GM12878 (cell line): Measurements from ENCODE around the gene SLC5A10. TPM values are rescaled to one million over a fixed set of nuclear protein-coding genes. Genes with fewer than 3 reads are reported as not detected.

Source experiments
- ATF7 ChIP-seq: fragments of 450-650 bp; IDR thresholded peaks from 2 replicates; pipeline ENCODE4 v1.6.1; 2016; ENCODE audit warnings: low read depth, mild to moderate bottlenecking
- BCL11A ChIP-seq: IDR thresholded peaks from 2 replicates; pipeline ENCODE4 v1.6.1; 2011; ENCODE audit warnings: low read depth, low read length
- BRCA1 ChIP-seq: IDR thresholded peaks from 2 replicates; pipeline ENCODE4 v1.6.1; 2011; ENCODE audit warnings: low read depth, low read length, improper control_type of control experiment
- CHD4 ChIP-seq: fragments of 200-600 bp; sonication (generic); IDR thresholded peaks from 2 replicates; pipeline ENCODE4 v1.6.1; 2016; ENCODE audit warnings: mild to moderate bottlenecking
- E2F4 ChIP-seq: IDR thresholded peaks from 2 replicates; pipeline ENCODE4 v1.6.1; 2012; ENCODE audit warnings: low read depth, low read length, improper control_type of control experiment
- FOS ChIP-seq: IDR thresholded peaks from 3 replicates; pipeline ENCODE4 v1.6.1; 2011; ENCODE audit warnings: borderline replicate concordance; ENCODE audit not compliant: insufficient read length; ENCODE audit errors: extremely low read depth
- NBN ChIP-seq: fragments of 450-650 bp; IDR thresholded peaks from 2 replicates; pipeline ENCODE4 v1.6.1; 2016
- NFIC ChIP-seq: IDR thresholded peaks from 2 replicates; pipeline ENCODE4 v1.6.1; 2012; ENCODE audit warnings: low read depth, mild to moderate bottlenecking, inconsistent platforms, low read length, moderate library complexity
- PAX5 ChIP-seq: IDR thresholded peaks from 2 replicates; pipeline ENCODE4 v1.6.1; 2011; ENCODE audit warnings: low read depth, low read length, borderline replicate concordance
- POLR2A ChIP-seq: IDR thresholded peaks from 2 replicates; pipeline ENCODE4 v1.6.1; 2011; ENCODE audit warnings: low read depth, mild to moderate bottlenecking, low read length
- POLR2AphosphoS5 ChIP-seq: IDR thresholded peaks from 2 replicates; pipeline ENCODE4 v1.6.1; 2011; ENCODE audit warnings: mild to moderate bottlenecking, low read length, inconsistent platforms
- RB1 ChIP-seq: fragments of 450-650 bp; formaldehyde crosslinking; IDR thresholded peaks from 2 replicates; pipeline ENCODE4 v1.6.1; 2017; ENCODE audit warnings: mild to moderate bottlenecking, borderline replicate concordance
- TARDBP ChIP-seq: IDR thresholded peaks from 2 replicates; pipeline ENCODE4 v1.6.1; 2016; ENCODE audit warnings: borderline replicate concordance
- TBL1XR1 ChIP-seq: IDR thresholded peaks from 2 replicates; pipeline ENCODE4 v1.6.1; 2012; ENCODE audit warnings: low read depth, low read length, improper control_type of control experiment
- TCF7 ChIP-seq: IDR thresholded peaks from 2 replicates; pipeline ENCODE4 v1.6.1; 2014; ENCODE audit warnings: antibody characterized with exemption, borderline replicate concordance
- ZBED1 ChIP-seq: IDR thresholded peaks from 2 replicates; pipeline ENCODE4 v1.6.1; 2016; ENCODE audit warnings: borderline replicate concordance
- ZBTB11 ChIP-seq: fragments of 450-650 bp; formaldehyde crosslinking; IDR thresholded peaks from 2 replicates; pipeline ENCODE4 v1.5.0; 2022; ENCODE audit warnings: mild to moderate bottlenecking, missing genetic modification characterization
- ZNF217 ChIP-seq: fragments of 450-650 bp; IDR thresholded peaks from 2 replicates; pipeline ENCODE4 v1.6.1; 2017; ENCODE audit warnings: antibody characterized with exemption, mild to moderate bottlenecking
- ZSCAN29 ChIP-seq: fragments of 450-650 bp; IDR thresholded peaks from 2 replicates; pipeline ENCODE4 v1.6.1; 2017; ENCODE audit warnings: mild to moderate bottlenecking, moderate library complexity
- ZZZ3 ChIP-seq: IDR thresholded peaks from 2 replicates; pipeline ENCODE4 v1.6.1; 2011; ENCODE audit warnings: low read depth; ENCODE audit not compliant: control insufficient read depth, insufficient read length
- polyA plus RNA-seq, 11 experiments: library from polyadenylated mRNA; depleted of rRNA in 4 of 11; unstranded in 6 of 11; stranded (reverse) in 5 of 11; fragments of >200 nt; fragmentation: Nextera tagmentation in 4 of 11; fragmentation: Illumina TruSeq in 1 of 11; extraction: Ambion mirVana in 4 of 11; extraction: Trizol in 1 of 11; gene quantifications; 1 replicate in 1 of 11; 2 replicates in 10 of 11; pipeline versions ENCODE4 v1.2.1 to v1.2.3, GENCODE V29; 2011 to 2016; ENCODE audit warnings: inconsistent platforms in 2 of 11, missing spikeins in 2 of 11, low read depth in 1 of 11
- total RNA-seq, 4 experiments: library from RNA; depleted of rRNA in 3 of 4; stranded (reverse); fragments of >200 nt in 3 of 4; fragmentation: Illumina TruSeq in 1 of 4; extraction: Trizol in 1 of 4; gene quantifications; 2 replicates each; pipeline versions ENCODE4 v1.2.1 to v1.2.3, GENCODE V29; 2013 to 2021
- TF ChIP-seq, protein P1 (sequence below): fragments of 450-650 bp; IDR thresholded peaks from 2 replicates; pipeline ENCODE4 v1.6.1; 2017; ENCODE audit warnings: mild to moderate bottlenecking, low read depth, inconsistent platforms; ENCODE audit not compliant: poor library complexity, severe bottlenecking
- TF ChIP-seq, protein P2 (sequence below): IDR thresholded peaks from 2 replicates; pipeline ENCODE4 v1.6.1; 2011; ENCODE audit warnings: low read depth, low read length, improper control_type of control experiment, borderline replicate concordance
- TF ChIP-seq, protein P3 (sequence below): IDR thresholded peaks from 2 replicates; pipeline ENCODE4 v1.6.1; 2011; ENCODE audit warnings: low read depth, mild to moderate bottlenecking, low read length, moderate library complexity, borderline replicate concordance; ENCODE audit errors: extremely low read depth
- TF ChIP-seq, protein P4 (sequence below): fragments of 450-650 bp; IDR thresholded peaks from 2 replicates; pipeline ENCODE4 v1.6.1; 2014; ENCODE audit warnings: mild to moderate bottlenecking

The SLC5A10 gene
- total and polyA plus RNA-seq, 10 of the 15 experiments (the other 5 are each of a cell fraction or from before 2014, with no cell fraction given), result under 0.01 to 0.18 (median 0.07) TPM; not detected in 4

GRCh38 chr17:18920911-18921441 is 31.0 kb upstream of the SLC5A10 start (continued):
- no peak for TF ChIP-seq ZBTB11
- TF ChIP-seq POLR2A, result no peak
- TF ChIP-seq ZNF217, result no peak
- no peak for TF ChIP-seq BRCA1
- no peak for TF ChIP-seq TARDBP
- TF ChIP-seq ZBED1, result no peak
- TF ChIP-seq ZZZ3, result no peak
- TF ChIP-seq ATF7, result peak; percentile 68
- TF ChIP-seq, protein P1, sequence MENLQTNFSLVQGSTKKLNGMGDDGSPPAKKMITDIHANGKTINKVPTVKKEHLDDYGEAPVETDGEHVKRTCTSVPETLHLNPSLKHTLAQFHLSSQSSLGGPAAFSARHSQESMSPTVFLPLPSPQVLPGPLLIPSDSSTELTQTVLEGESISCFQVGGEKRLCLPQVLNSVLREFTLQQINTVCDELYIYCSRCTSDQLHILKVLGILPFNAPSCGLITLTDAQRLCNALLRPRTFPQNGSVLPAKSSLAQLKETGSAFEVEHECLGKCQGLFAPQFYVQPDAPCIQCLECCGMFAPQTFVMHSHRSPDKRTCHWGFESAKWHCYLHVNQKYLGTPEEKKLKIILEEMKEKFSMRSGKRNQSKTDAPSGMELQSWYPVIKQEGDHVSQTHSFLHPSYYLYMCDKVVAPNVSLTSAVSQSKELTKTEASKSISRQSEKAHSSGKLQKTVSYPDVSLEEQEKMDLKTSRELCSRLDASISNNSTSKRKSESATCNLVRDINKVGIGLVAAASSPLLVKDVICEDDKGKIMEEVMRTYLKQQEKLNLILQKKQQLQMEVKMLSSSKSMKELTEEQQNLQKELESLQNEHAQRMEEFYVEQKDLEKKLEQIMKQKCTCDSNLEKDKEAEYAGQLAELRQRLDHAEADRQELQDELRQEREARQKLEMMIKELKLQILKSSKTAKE, result peak; percentile 45
- TF ChIP-seq, protein P2, sequence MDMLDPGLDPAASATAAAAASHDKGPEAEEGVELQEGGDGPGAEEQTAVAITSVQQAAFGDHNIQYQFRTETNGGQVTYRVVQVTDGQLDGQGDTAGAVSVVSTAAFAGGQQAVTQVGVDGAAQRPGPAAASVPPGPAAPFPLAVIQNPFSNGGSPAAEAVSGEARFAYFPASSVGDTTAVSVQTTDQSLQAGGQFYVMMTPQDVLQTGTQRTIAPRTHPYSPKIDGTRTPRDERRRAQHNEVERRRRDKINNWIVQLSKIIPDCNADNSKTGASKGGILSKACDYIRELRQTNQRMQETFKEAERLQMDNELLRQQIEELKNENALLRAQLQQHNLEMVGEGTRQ, result no peak
- TF ChIP-seq, protein P3, sequence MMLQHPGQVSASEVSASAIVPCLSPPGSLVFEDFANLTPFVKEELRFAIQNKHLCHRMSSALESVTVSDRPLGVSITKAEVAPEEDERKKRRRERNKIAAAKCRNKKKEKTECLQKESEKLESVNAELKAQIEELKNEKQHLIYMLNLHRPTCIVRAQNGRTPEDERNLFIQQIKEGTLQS, result no peak
- no peak for TF ChIP-seq NFIC
- no peak for TF ChIP-seq E2F4
- TF ChIP-seq PAX5, result 0 out of 2 replicates have a peak, but pooled peaks have one; percentile 22
- TF ChIP-seq, protein P4, sequence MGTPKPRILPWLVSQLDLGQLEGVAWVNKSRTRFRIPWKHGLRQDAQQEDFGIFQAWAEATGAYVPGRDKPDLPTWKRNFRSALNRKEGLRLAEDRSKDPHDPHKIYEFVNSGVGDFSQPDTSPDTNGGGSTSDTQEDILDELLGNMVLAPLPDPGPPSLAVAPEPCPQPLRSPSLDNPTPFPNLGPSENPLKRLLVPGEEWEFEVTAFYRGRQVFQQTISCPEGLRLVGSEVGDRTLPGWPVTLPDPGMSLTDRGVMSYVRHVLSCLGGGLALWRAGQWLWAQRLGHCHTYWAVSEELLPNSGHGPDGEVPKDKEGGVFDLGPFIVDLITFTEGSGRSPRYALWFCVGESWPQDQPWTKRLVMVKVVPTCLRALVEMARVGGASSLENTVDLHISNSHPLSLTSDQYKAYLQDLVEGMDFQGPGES, result no peak
- TF ChIP-seq TCF7, result no peak
- peak; percentile 62 for TF ChIP-seq POLR2AphosphoS5
- TF ChIP-seq FOS, result no peak
- TF ChIP-seq NBN, result peak; percentile 61
- TF ChIP-seq TBL1XR1, result 0 out of 2 replicates have a peak, but pooled peaks have one; percentile 33
- no peak for TF ChIP-seq CHD4
- TF ChIP-seq ZSCAN29, result no peak
- no peak for TF ChIP-seq BCL11A
- TF ChIP-seq RB1, result no peak
